ENCODE data around the gene DYRK1B.

DYRK1B gene

DNA sequence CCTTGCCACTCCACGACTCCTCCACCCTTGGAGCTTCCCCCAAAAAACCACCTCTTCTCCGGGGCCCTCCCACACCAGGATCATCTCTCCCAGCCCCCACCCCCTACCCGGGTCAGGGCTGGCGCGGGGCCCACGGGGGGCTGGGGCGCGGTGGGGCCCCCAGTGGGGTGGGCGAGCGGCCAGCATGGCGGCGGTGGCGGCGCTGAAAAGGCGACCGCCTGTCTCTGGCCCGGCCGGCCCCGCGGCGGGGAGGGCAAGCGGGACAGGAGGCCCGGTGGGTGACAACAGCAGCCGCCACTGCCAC is 850 bp downstream of the DYRK1B start:
- TF ChIP-seq, protein P1, sequence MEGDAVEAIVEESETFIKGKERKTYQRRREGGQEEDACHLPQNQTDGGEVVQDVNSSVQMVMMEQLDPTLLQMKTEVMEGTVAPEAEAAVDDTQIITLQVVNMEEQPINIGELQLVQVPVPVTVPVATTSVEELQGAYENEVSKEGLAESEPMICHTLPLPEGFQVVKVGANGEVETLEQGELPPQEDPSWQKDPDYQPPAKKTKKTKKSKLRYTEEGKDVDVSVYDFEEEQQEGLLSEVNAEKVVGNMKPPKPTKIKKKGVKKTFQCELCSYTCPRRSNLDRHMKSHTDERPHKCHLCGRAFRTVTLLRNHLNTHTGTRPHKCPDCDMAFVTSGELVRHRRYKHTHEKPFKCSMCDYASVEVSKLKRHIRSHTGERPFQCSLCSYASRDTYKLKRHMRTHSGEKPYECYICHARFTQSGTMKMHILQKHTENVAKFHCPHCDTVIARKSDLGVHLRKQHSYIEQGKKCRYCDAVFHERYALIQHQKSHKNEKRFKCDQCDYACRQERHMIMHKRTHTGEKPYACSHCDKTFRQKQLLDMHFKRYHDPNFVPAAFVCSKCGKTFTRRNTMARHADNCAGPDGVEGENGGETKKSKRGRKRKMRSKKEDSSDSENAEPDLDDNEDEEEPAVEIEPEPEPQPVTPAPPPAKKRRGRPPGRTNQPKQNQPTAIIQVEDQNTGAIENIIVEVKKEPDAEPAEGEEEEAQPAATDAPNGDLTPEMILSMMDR (IDR thresholded peaks at IDR 0.05): no peak

DNA sequence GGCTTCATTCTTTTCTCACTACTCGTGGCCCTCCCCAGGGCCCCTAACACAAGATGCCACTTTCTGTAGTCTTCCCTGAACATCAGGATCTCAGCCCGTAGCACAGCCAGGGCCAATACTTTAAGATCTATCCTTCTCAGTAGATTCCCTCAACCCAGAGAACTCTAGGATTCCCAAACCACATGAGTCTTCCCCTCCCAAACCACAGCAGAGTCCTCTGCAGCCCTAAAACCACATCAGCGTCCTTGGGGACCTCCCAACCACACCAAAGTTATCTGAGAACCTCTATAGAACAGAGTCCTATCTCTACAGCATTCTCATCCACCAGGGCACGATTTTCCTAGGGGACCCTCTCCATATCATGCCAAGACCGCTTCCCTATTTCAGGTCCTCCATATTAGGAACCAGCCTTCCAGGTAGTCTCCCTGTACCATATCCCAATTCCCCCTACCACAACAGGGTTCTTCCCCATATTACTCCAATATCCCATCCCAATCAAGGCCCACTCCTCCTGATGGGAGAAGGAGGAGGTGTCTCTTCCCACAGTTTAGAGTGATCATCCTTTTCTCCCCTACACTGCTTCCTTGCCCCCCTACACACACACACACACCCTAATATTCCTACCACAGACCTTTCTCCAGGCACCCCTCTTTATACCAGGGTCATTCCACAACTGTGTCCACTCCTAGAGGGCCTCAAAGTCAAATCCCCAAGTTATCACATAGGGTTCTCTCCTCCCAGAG is 1.4 kb downstream of the DYRK1B start:
- TF ChIP-seq, protein P1 (IDR thresholded peaks at IDR 0.05): no peak

DNA sequence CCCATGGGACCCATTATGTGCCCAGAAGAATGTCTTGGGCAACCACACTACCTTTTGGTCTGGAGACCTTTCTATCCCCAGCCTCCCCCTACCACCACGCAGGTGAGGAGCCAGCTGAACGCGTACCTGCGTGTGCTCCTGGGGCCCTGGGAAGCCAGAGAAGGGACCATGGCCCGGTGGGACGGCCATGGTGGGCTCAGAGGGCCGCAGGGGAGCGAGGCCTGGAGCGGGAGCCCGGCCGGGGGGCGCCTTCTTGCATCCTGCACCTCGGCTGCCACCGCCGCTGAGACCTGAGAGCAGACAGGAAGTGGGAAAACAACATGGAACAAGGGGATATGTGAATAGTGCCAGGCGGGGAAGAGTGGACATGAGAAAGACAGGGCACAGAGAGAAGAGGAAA is 2.3 kb downstream of the DYRK1B start:
- TF ChIP-seq, protein P1 (IDR thresholded peaks at IDR 0.05): no peak

DNA sequence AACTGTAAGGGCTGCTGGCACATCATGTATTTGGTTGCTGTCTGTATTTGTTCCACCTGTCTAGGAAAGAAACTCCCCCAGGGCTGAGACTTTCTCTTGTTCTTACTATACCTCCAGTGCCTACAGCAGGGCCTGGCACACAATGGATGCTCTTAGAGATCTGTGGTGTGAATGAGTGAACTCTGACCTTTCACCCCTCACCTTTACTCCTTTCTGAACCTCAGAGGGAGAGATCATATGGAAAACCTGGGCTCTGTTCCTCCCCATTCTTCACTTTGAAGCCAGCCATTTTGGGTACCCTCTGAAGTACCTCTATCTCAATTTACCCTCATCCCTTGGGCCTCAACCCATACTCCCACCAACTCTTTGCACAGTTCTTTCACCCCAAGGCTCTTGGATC is 3.1 kb downstream of the DYRK1B start:
- TF ChIP-seq, protein P1 (IDR thresholded peaks at IDR 0.05): no peak

DNA sequence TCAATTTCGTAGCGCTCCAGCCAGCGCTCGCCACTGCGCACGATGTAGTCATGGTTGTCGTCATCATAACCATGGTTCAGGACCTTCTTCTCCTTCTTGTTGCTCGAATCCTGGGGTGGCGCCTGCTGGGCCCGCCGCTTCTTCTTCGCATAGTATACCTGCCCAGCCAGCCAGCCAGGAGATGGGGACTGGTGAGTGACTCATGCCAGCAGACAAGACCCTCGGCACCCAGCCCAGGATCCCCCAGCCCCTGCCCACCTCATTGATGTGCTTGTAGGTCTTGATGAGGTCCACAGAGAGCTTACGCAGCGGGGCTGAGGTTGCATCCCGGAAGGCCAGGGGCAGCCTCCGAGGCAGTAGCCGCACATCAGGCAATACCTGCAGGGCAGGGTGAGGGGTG is 3.6 kb downstream of the DYRK1B start:
- TF ChIP-seq, protein P1 (IDR thresholded peaks at IDR 0.05): no peak

DNA sequence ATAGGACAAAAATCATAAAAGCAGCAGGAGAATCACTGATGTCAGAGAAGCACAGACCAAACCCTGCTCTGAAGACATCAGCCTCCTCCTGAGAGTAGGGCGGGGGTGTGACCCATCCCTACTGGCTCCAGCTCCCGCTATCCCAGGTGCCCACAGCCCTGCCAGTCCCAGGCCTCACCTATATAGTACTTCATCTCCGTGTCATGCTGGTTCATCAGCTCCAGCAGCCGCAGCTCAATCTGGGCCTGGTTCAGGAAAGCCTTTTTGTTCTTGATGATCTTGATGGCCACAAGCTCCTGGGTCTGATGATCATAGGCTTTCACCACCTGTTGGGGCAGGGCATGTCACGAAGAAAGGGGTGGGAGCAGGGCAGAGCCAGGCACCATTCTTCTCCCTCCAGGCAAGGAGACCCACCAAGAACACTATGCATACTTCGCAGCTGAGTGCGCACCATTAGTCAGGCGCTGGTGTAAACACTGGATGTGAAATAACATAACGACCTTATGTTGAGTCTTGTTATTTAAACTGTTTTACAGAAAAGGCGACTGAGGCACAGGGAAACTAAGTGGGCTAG is 4.2 kb downstream of the DYRK1B start:
- TF ChIP-seq, protein P1 (IDR thresholded peaks at IDR 0.05): no peak

DNA sequence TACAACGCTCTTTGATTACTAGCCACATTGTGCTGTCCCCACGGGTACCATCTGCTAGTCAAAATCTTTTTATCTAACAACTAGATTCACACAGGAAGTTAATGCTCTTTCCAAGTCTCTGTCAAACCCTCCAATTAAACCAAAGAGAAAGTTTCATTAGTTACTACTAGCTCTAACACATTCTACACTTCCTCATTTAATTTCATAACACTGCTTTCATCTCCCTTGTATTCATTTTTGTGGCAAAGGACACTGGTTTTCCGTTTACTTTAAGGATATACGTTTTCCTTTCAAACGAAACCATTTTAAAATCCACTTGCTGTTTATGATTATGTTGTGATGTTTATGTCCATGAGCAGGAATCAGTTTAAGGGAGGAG is 5.3 kb downstream of the DYRK1B start:
- TF ChIP-seq, protein P1 (IDR thresholded peaks at IDR 0.05): no peak
